GM12878 (cell line): Measurements from ENCODE around the gene SLC13A4. TPM values are rescaled to one million over a fixed set of nuclear protein-coding genes. Genes with fewer than 3 reads are reported as not detected.

Experiments used
- ATAC-seq: fragments of 200-7000 bp; cut with Tn5 transposase; 3 replicates; pipeline ENCODE4 v1.9.1; 2020; ENCODE audit warnings: mild to moderate bottlenecking, moderate library complexity
- BruUV-seq: library from RNA; stranded (reverse); fragments of 400-500 nt; replicated peaks from 2 replicates; lab custom pipeline; 2021; lab: Mats Ljungman, UMichigan
- CTCF ChIA-PET: fragments of 300-600 bp; sonication (Branson Sonifier 250); formaldehyde crosslinking; extraction: SDS; loops from one replicate; lab custom pipeline; 2021; ENCODE audit warnings: inconsistent platforms; lab: Yijun Ruan, JAX
- POLR2A ChIA-PET: fragments of 350-600 bp; formaldehyde crosslinking; extraction: SDS; loops from one replicate; lab custom pipeline; 2021; ENCODE audit warnings: inconsistent platforms; lab: Charles Lee
- RAD21 ChIA-PET: fragments of 300-600 bp; sonication (Branson Sonifier 250); formaldehyde crosslinking; loops from one replicate; lab custom pipeline; 2023; ENCODE audit warnings: antibody characterized with exemption; ENCODE audit not compliant: unreplicated experiment; lab: Charles Lee
- SMC1A ChIA-PET: fragments of 300-600 bp; sonication (Branson Sonifier 250); formaldehyde crosslinking; loops from one replicate; lab custom pipeline; 2023; ENCODE audit not compliant: unreplicated experiment, uncharacterized antibody; lab: Charles Lee
- DNase-seq: peaks from one replicate; pipeline ENCODE4 v3.0.0-alpha.2; 2011; ENCODE audit warnings: low read depth, low spot score
- FAIRE-seq: peaks from 3 replicates; lab custom pipeline; 2011; peaks lifted over from hg19 to GRCh38; lab: Jason Lieb, UNC
- H2AFZ ChIP-seq: 2 replicates; pipeline ENCODE4 v1.6.0; 2011; ENCODE audit warnings: low read depth, low read length, control low read depth; ENCODE audit not compliant: control insufficient read depth
- H3K27ac ChIP-seq: 2 replicates; pipeline ENCODE4 v1.5.1; 2011; ENCODE audit warnings: control low read depth; ENCODE audit not compliant: control insufficient read depth, insufficient read depth
- H3K27me3 ChIP-seq, 2 experiments: replicated peaks in 1 of 2; 2 replicates each; pipeline versions ENCODE4 v1.6.0 to v1.6.1; 2011; ENCODE audit warnings: low read length in 1 of 2; ENCODE audit not compliant: control insufficient read depth in 2 of 2, insufficient read depth in 2 of 2
- H3K36me3 ChIP-seq, 2 experiments: 2 replicates each; pipeline ENCODE4 v1.5.1; 2011; ENCODE audit warnings: low read length in 1 of 2; ENCODE audit not compliant: control insufficient read depth in 2 of 2, insufficient read depth in 2 of 2
- H3K4me1 ChIP-seq: 2 replicates; pipeline ENCODE4 v1.6.1; 2011; ENCODE audit warnings: mild to moderate bottlenecking, low read length, moderate library complexity, mixed read lengths; ENCODE audit not compliant: control insufficient read depth, insufficient read depth
- H3K4me2 ChIP-seq: 2 replicates; pipeline ENCODE4 v1.6.0; 2011; ENCODE audit warnings: control low read depth; ENCODE audit not compliant: control insufficient read depth, insufficient read depth
- H3K4me3 ChIP-seq: fragments of 200-600 bp; sonication (generic); 2 replicates; pipeline ENCODE4 v1.5.1; 2016
- H3K79me2 ChIP-seq: 2 replicates; pipeline ENCODE4 v1.6.0; 2011; ENCODE audit warnings: low read length; ENCODE audit not compliant: control insufficient read depth, insufficient read depth
- H3K9ac ChIP-seq: 2 replicates; pipeline ENCODE4 v1.8.0; 2011; ENCODE audit warnings: low read length, control low read depth, mixed read lengths; ENCODE audit not compliant: control insufficient read depth, insufficient read depth
- H3K9me3 ChIP-seq: replicated peaks from 3 replicates; pipeline ENCODE4 v1.5.1; 2011; ENCODE audit warnings: mild to moderate bottlenecking, low read length; ENCODE audit not compliant: control insufficient read depth, insufficient read depth
- H4K20me1 ChIP-seq: 2 replicates; pipeline ENCODE4 v1.6.0; 2011; ENCODE audit not compliant: control insufficient read depth, insufficient read depth
- CREB1 ChIP-seq: IDR thresholded peaks from 2 replicates; pipeline ENCODE4 v1.6.1; 2012; ENCODE audit warnings: low read depth, mild to moderate bottlenecking, inconsistent platforms
- MTA2 ChIP-seq: fragments of 450-650 bp; IDR thresholded peaks from 2 replicates; pipeline ENCODE4 v1.6.1; 2016; ENCODE audit warnings: low read depth, mild to moderate bottlenecking, moderate library complexity
- NR2C2 ChIP-seq: IDR thresholded peaks from 2 replicates; pipeline ENCODE4 v1.6.1; 2011; ENCODE audit warnings: borderline replicate concordance, low read depth; ENCODE audit not compliant: control insufficient read depth, insufficient read length
- NRF1 ChIP-seq: conservative IDR thresholded peaks from 2 replicates; pipeline ENCODE4 v1.6.1; 2011; ENCODE audit warnings: mild to moderate bottlenecking, low read depth, low read length, improper control_type of control experiment
- PML ChIP-seq: IDR thresholded peaks from 2 replicates; pipeline ENCODE4 v1.6.1; 2012; ENCODE audit warnings: low read length, inconsistent platforms
- RAD51 ChIP-seq: fragments of 450-650 bp; IDR thresholded peaks from 2 replicates; pipeline ENCODE4 v1.6.1; 2016; ENCODE audit warnings: moderate library complexity, mild to moderate bottlenecking, inconsistent platforms
- SMARCA5 ChIP-seq: fragments of 450-650 bp; IDR thresholded peaks from 2 replicates; pipeline ENCODE4 v1.6.1; 2017; ENCODE audit warnings: mild to moderate bottlenecking
- STAT1 ChIP-seq: fragments of 450-650 bp; conservative IDR thresholded peaks from 2 replicates; pipeline ENCODE4 v1.6.1; 2014; ENCODE audit warnings: antibody characterized with exemption, mild to moderate bottlenecking
- SUZ12 ChIP-seq: fragments of 200-600 bp; sonication (generic); IDR thresholded peaks from one replicate; pipeline ENCODE4 v1.6.1; 2018; ENCODE audit warnings: antibody characterized with exemption, mild to moderate bottlenecking; ENCODE audit not compliant: unreplicated experiment
- ZNF384 ChIP-seq: IDR thresholded peaks from 2 replicates; pipeline ENCODE4 v1.6.1; 2012; ENCODE audit warnings: low read depth, mild to moderate bottlenecking, low read length, improper control_type of control experiment, borderline replicate concordance
- ZSCAN29 ChIP-seq: fragments of 450-650 bp; IDR thresholded peaks from 2 replicates; pipeline ENCODE4 v1.6.1; 2017; ENCODE audit warnings: mild to moderate bottlenecking, moderate library complexity
- WGBS: methylation state at CpG from one replicate; pipeline ENCODE4 v1.1.6; 2016; ENCODE audit warnings: low lambda C conversion rate; ENCODE audit not compliant: insufficient replicate concordance, insufficient coverage; ENCODE audit errors: missing lambda C conversion rate; 5-methylcytosine and 5-hydroxymethylcytosine counted together
- in situ Hi-C: fragments of 300-500 bp; cut with MboI; formaldehyde crosslinking; loops from 9 replicates; pipeline ENCODE4 v1.14.3; 2018; ENCODE audit warnings: mixed read lengths
- intact Hi-C: fragments of 100-400 bp; cut with micrococcal nuclease; formaldehyde crosslinking; loops from one replicate; pipeline ENCODE4 v1.14.2; 2022; ENCODE audit not compliant: unreplicated experiment
- polyA plus RNA-seq, 11 experiments: library from polyadenylated mRNA; depleted of rRNA in 4 of 11; unstranded in 6 of 11; stranded (reverse) in 5 of 11; fragments of >200 nt; fragmentation: Nextera tagmentation in 4 of 11; fragmentation: Illumina TruSeq in 1 of 11; extraction: Ambion mirVana in 4 of 11; extraction: Trizol in 1 of 11; gene quantifications; 1 replicate in 1 of 11; 2 replicates in 10 of 11; pipeline versions ENCODE4 v1.2.1 to v1.2.3, GENCODE V29; 2011 to 2016; ENCODE audit warnings: inconsistent platforms in 2 of 11, missing spikeins in 2 of 11, low read depth in 1 of 11
- total RNA-seq, 4 experiments: library from RNA; depleted of rRNA in 3 of 4; stranded (reverse); fragments of >200 nt in 3 of 4; fragmentation: Illumina TruSeq in 1 of 4; extraction: Trizol in 1 of 4; gene quantifications; 2 replicates each; pipeline versions ENCODE4 v1.2.1 to v1.2.3, GENCODE V29; 2013 to 2021
- TF ChIP-seq, protein P1 (sequence below): fragments of 450-650 bp; IDR thresholded peaks from 2 replicates; pipeline ENCODE4 v1.6.1; 2017; ENCODE audit warnings: mild to moderate bottlenecking, moderate library complexity

Gene SLC13A4
- total and polyA plus RNA-seq, 10 of the 15 experiments (the other 5 are each of a cell fraction or from before 2014, with no cell fraction given), result 0.14 to 0.23 (median 0.20) TPM; not detected in 7

DNA sequence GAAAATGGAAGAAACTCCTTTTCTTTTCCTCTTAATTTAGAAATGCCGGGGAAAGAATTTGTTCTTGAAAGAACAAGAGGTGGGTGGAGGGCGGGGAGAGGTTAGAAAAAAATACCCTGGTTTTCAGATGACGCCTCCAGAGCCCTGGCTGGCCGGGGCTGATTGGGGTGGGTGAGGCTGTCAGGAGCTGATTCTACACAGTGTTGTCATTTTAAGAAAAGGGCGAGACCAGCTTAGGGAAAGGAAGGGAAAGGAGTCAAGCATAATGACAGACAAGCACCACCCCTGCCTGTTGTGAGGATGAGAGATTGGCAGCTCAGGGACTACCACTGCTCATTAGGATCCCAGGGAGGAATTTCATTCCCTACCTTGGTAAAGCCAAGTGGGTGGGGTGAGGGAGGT, 30.5 kb upstream of the SLC13A4 start:
- FAIRE-seq, result no peak
- WGBS, result 20% methylated on average over 5 of the region's 5 CpGs
- Histone ChIP-seq H3K4me3 (no peak overlapping the region), H3K36me3 (no peaks in the 10 kb centered on the region), H3K27ac (no peak overlapping the region), H3K4me2 (no peak overlapping the region), H2AFZ (no peak overlapping the region), H3K27me3 (peaks cover 0 to 1% of the 10 kb centered on the region in 2 experiments), H3K9ac (no peak overlapping the region), H3K79me2 (no peaks in the 10 kb centered on the region), H3K9me3 (no peaks in the 10 kb centered on the region; the same call in 2 of the 3 replicates), H4K20me1 (no peaks in the 10 kb centered on the region), H3K4me1 (no peaks in the 10 kb centered on the region)
- SMC1A ChIA-PET, result no interaction called here
- RAD21 ChIA-PET, result no interaction called here
- BruUV-seq, result no TSS peak
- intact Hi-C loops (no loop called here), in situ Hi-C loops (no loop called here)
- DNase-seq, result no peak
- no peak for ATAC-seq
- CTCF ChIA-PET, result no interaction called here
- POLR2A ChIA-PET, result no interaction called here
- no peak for TF ChIP-seq SUZ12
- TF ChIP-seq SMARCA5, result no peak
- no peak for TF ChIP-seq ZNF384
- TF ChIP-seq ZSCAN29, result no peak
- TF ChIP-seq STAT1, result no peak
- TF ChIP-seq CREB1, result no peak
- TF ChIP-seq MTA2, result no peak
- TF ChIP-seq PML, result no peak
- TF ChIP-seq NRF1, result no peak
- TF ChIP-seq, protein P1, sequence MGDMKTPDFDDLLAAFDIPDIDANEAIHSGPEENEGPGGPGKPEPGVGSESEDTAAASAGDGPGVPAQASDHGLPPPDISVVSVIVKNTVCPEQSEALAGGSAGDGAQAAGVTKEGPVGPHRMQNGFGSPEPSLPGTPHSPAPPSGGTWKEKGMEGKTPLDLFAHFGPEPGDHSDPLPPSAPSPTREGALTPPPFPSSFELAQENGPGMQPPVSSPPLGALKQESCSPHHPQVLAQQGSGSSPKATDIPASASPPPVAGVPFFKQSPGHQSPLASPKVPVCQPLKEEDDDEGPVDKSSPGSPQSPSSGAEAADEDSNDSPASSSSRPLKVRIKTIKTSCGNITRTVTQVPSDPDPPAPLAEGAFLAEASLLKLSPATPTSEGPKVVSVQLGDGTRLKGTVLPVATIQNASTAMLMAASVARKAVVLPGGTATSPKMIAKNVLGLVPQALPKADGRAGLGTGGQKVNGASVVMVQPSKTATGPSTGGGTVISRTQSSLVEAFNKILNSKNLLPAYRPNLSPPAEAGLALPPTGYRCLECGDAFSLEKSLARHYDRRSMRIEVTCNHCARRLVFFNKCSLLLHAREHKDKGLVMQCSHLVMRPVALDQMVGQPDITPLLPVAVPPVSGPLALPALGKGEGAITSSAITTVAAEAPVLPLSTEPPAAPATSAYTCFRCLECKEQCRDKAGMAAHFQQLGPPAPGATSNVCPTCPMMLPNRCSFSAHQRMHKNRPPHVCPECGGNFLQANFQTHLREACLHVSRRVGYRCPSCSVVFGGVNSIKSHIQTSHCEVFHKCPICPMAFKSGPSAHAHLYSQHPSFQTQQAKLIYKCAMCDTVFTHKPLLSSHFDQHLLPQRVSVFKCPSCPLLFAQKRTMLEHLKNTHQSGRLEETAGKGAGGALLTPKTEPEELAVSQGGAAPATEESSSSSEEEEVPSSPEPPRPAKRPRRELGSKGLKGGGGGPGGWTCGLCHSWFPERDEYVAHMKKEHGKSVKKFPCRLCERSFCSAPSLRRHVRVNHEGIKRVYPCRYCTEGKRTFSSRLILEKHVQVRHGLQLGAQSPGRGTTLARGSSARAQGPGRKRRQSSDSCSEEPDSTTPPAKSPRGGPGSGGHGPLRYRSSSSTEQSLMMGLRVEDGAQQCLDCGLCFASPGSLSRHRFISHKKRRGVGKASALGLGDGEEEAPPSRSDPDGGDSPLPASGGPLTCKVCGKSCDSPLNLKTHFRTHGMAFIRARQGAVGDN, result no peak
- no peak for TF ChIP-seq NR2C2
- TF ChIP-seq RAD51, result no peak
